A549 (cell line): Measurements from ENCODE around the gene CCDC187.

Experiments used
- CBX2 ChIP-seq: fragments of 200-600 bp; sonication (generic); IDR thresholded peaks from 2 replicates; pipeline ENCODE4 v1.6.1; 2016; ENCODE audit warnings: low read depth, mild to moderate bottlenecking, borderline replicate concordance
- CEBPB ChIP-seq, 2 experiments: fragments of >200 bp in 1 of 2; sonication (Bioruptor Twin) in 1 of 2; formaldehyde crosslinking in 1 of 2; IDR thresholded peaks; 2 replicates each; pipeline ENCODE4 v1.6.1; 2012 to 2016
- CTCF ChIP-seq: fragments of >200 bp; sonication (Bioruptor Twin); formaldehyde crosslinking; IDR thresholded peaks from 3 replicates; pipeline ENCODE4 v1.5.1; 2016
- EHF ChIP-seq: fragments of 250-450 bp; sonication (Bioruptor Pico); IDR thresholded peaks from 2 replicates; pipeline ENCODE4 v1.5.0; 2020; ENCODE audit warnings: mild to moderate bottlenecking
- EP300 ChIP-seq, 2 experiments: fragments of >200 bp; sonication (Bioruptor Twin); formaldehyde crosslinking; IDR thresholded peaks; 2 replicates in 1 of 2; 3 replicates in 1 of 2; pipeline ENCODE4 v1.6.1; 2016 to 2017
- MYC ChIP-seq: IDR thresholded peaks from 2 replicates; pipeline ENCODE4 v1.6.1; 2012; ENCODE audit warnings: mild to moderate bottlenecking, inconsistent platforms, low read length, improper control_type of control experiment, borderline replicate concordance
- NR3C1 ChIP-seq: fragments of >200 bp; sonication (Bioruptor Twin); formaldehyde crosslinking; IDR thresholded peaks from 3 replicates; pipeline ENCODE4 v1.6.1; 2017
- POLR2A ChIP-seq: IDR thresholded peaks from 2 replicates; pipeline ENCODE4 v1.6.1; 2012; ENCODE audit warnings: mild to moderate bottlenecking, low read length
- RAD21 ChIP-seq, 2 experiments: fragments of >200 bp in 1 of 2; sonication (Bioruptor Twin) in 1 of 2; formaldehyde crosslinking in 1 of 2; IDR thresholded peaks in 1 of 2; conservative IDR thresholded peaks in 1 of 2; 2 replicates in 1 of 2; 3 replicates in 1 of 2; pipeline ENCODE4 v1.6.1; 2012 to 2018; ENCODE audit warnings: inconsistent platforms in 1 of 2
- REST ChIP-seq: fragments of 200-600 bp; sonication (generic); IDR thresholded peaks from 2 replicates; pipeline ENCODE4 v1.6.1; 2016; ENCODE audit warnings: antibody characterized with exemption, mild to moderate bottlenecking, moderate library complexity
- RNF2 ChIP-seq: fragments of 200-600 bp; sonication (generic); IDR thresholded peaks from 2 replicates; pipeline ENCODE4 v1.6.1; 2016; ENCODE audit warnings: low read depth, mild to moderate bottlenecking, antibody characterized with exemption, moderate library complexity, borderline replicate concordance
- ZFP36 ChIP-seq: fragments of 450-650 bp; IDR thresholded peaks from 2 replicates; pipeline ENCODE4 v1.6.1; 2014; ENCODE audit warnings: borderline replicate concordance; ENCODE audit not compliant: partially characterized antibody
- TF ChIP-seq, protein P1 (sequence below): IDR thresholded peaks from 2 replicates; pipeline ENCODE4 v1.6.1; 2012

DNA sequence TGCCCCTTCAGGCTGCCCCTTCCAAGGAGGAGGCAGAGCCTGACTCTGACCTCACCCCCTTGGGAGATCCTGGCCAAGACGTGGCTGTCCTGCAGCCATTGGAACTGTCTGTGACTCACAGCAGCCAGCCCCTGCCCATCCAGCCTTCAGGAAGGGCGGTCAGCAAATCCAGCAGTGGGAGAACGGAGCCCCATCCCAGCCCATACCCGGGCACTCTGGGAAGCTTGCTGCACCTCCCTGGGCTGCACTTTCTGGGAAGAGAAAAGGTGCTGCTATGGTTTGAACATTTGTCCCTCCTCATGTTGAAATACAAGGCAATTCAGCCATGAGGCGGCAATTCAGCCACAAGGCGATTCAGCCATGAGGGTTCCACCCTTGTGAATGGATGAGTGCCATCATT, 24.4 kb downstream of the CCDC187 start:
- no peak for TF ChIP-seq CTCF
- no peak for TF ChIP-seq EP300 (IDR thresholded peaks at IDR 0.05)
- TF ChIP-seq EHF (CRISPR knock-in tag), result no peak
- no peak for TF ChIP-seq RAD21 (conservative IDR thresholded peaks at IDR 0.05 in 1 of 2, IDR thresholded peaks at IDR 0.05 in 1 of 2)
- TF ChIP-seq, protein P1, sequence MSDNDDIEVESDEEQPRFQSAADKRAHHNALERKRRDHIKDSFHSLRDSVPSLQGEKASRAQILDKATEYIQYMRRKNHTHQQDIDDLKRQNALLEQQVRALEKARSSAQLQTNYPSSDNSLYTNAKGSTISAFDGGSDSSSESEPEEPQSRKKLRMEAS, result no peak
- TF ChIP-seq RNF2, result no peak
- TF ChIP-seq CEBPB (IDR thresholded peaks at IDR 0.05), result no peak
- TF ChIP-seq ZFP36, result no peak
- TF ChIP-seq REST, result no peak
- no peak for TF ChIP-seq POLR2A
- TF ChIP-seq CBX2, result no peak
- TF ChIP-seq NR3C1, result no peak
- no peak for TF ChIP-seq MYC
